ENCODE data around the gene TBX19. TPM values are rescaled to one million over a fixed set of nuclear protein-coding genes. Genes with fewer than 3 reads are reported as not detected.

The TBX19 gene
- total and polyA plus RNA-seq, 2 of the 4 experiments (the other 2 are of a cell fraction), result 0.18 to 0.89 TPM

GRCh38 chr1:168260393-168260792 is 20.3 kb upstream of the TBX19 start:
- H2AK5ac ChIP-seq (ENCODE audit: low read depth, low read length), result no peak overlapping the region
- H2AFZ ChIP-seq (replicated peaks; ENCODE audit: low read length, poor library complexity), result peak overlapping the region; percentile 43
- in situ Hi-C loops (cut with MboI; ENCODE audit: low sequenced_read_pairs) (no loop called here), intact Hi-C loops (cut with micrococcal nuclease) (no loop called here), dilution Hi-C loops (cut with HindIII; ENCODE audit: low sequenced_read_pairs, unreplicated experiment) (no loop called here)
- ChIA-PET POLR2A (ENCODE audit: unreplicated experiment) (no interaction called here), CTCF (interaction anchor here (0.6 kb wide), 1 partner anchor 656 kb away, joined by 3 read pairs; no protein-coding TSS in a partner anchor)
- H3K56ac ChIP-seq (ENCODE audit: extremely low read depth, insufficient read depth, low read length), result no peak overlapping the region
- peaks cover 3% of the 10 kb centered on the region for H3K4me1 ChIP-seq (ENCODE audit: control insufficient read depth, insufficient read depth, low read length)
- no peak overlapping the region for H3K27ac ChIP-seq (ENCODE audit: insufficient read depth, low read length)
- no peak overlapping the region for H3K18ac ChIP-seq (ENCODE audit: low read depth, low read length)
- 83% methylated on average over 2 of the region's 3 CpGs; no CpG with 5 or more reads in 1 of the 2 experiments for WGBS, 2 experiments (ENCODE audit: extremely low coverage in 2 of 2, insufficient read length in 1 of 2)
- no peaks in the 10 kb centered on the region for H3K36me3 ChIP-seq (ENCODE audit: control insufficient read depth, insufficient read depth, low read length)
- no peaks in the 10 kb centered on the region for H4K20me1 ChIP-seq (ENCODE audit: insufficient read depth, low read length)
- no peak overlapping the region for H2BK120ac ChIP-seq (ENCODE audit: low read depth, low read length)
- no peak overlapping the region for H3K4me3 ChIP-seq (ENCODE audit: insufficient read depth, low read depth, low read length)
- no peak overlapping the region for H4K8ac ChIP-seq (ENCODE audit: low read depth in 2 of 2, low read length in 2 of 2)
- H3K4me2 ChIP-seq (ENCODE audit: low read depth, low read length), result no peak overlapping the region
- H4K5ac ChIP-seq (ENCODE audit: low read depth, low read length), result no peak overlapping the region
- H3K4ac ChIP-seq (ENCODE audit: low read depth, low read length), result no peak overlapping the region
- no peaks in the 10 kb centered on the region for H3K27me3 ChIP-seq (ENCODE audit: control insufficient read depth, insufficient read depth, low read length)
- no peak overlapping the region for H3K23ac ChIP-seq (ENCODE audit: low read depth, low read length)
- H3K9me1 ChIP-seq (ENCODE audit: insufficient read depth, low read length), result peaks cover 10% of the 10 kb centered on the region
- peaks cover 3 to 11% of the 10 kb centered on the region in 2 experiments; a peak in 2 of 4 replicates for H3K79me1 ChIP-seq (ENCODE audit: low read depth in 1 of 2, low read length in 2 of 2)
- no peak overlapping the region for H2BK5ac ChIP-seq (ENCODE audit: low read depth, low read length, poor library complexity, severe bottlenecking)
- BruUV-seq (replicated peaks), result no TSS peak
- DNase-seq, result no peak
- no peak overlapping the region for H3K14ac ChIP-seq (replicated peaks; ENCODE audit: low read depth, low read length)
- peaks cover 4% of the 10 kb centered on the region for H3K9me3 ChIP-seq (ENCODE audit: control insufficient read depth, insufficient read depth, low read length)
- no peak overlapping the region for H3K9ac ChIP-seq (ENCODE audit: low read depth, low read length)
- H4K91ac ChIP-seq (ENCODE audit: insufficient read depth, low read depth, low read length), result no peak overlapping the region
- no peak overlapping the region for H2BK15ac ChIP-seq (ENCODE audit: low read depth, low read length)
- no peak overlapping the region for H2AK9ac ChIP-seq (replicated peaks; ENCODE audit: low read depth, low read length, poor library complexity)
- no peak overlapping the region for H2BK20ac ChIP-seq (ENCODE audit: low read depth, low read length)
- no peak for TF ChIP-seq RFX5 (IDR thresholded peaks at IDR 0.05; ENCODE audit: low read depth, low read length)
- TF ChIP-seq ELK1 (IDR thresholded peaks at IDR 0.05; ENCODE audit: borderline replicate concordance, low read depth, low read length), result no peak
- TF ChIP-seq CTCF (conservative IDR thresholded peaks at IDR 0.05; ENCODE audit: low read depth, low read length), result no peak
- TF ChIP-seq POLR2A (IDR thresholded peaks at IDR 0.05; ENCODE audit: low read depth, low read length), result no peak
- no peak for TF ChIP-seq RCOR1 (IDR thresholded peaks at IDR 0.05; ENCODE audit: insufficient replicate concordance, low read length)
- TF ChIP-seq FOS (IDR thresholded peaks at IDR 0.05; ENCODE audit: low read depth, low read length), result no peak
- no peak for TF ChIP-seq BHLHE40 (IDR thresholded peaks at IDR 0.05; ENCODE audit: low read depth, low read length)
- TF ChIP-seq CHD1 (IDR thresholded peaks at IDR 0.05; ENCODE audit: low read depth, low read length), result no peak
- TF ChIP-seq USF2 (IDR thresholded peaks at IDR 0.05; ENCODE audit: low read depth, low read length), result no peak
- TF ChIP-seq MAFK (IDR thresholded peaks at IDR 0.05; ENCODE audit: low read depth, low read length), result no peak
- TF ChIP-seq NFE2L2 (IDR thresholded peaks at IDR 0.05; ENCODE audit: low read depth, low read length), result no peak
- TF ChIP-seq MXI1 (IDR thresholded peaks at IDR 0.05; ENCODE audit: borderline replicate concordance, low read depth, low read length), result no peak
- no peak for TF ChIP-seq RAD21 (IDR thresholded peaks at IDR 0.05; ENCODE audit: low read length)
- no peak for TF ChIP-seq SMC3 (IDR thresholded peaks at IDR 0.05; ENCODE audit: low read depth, low read length)
- no peak for TF ChIP-seq CEBPB (IDR thresholded peaks at IDR 0.05; ENCODE audit: low read depth, low read length)
- no peak for TF ChIP-seq MAZ (IDR thresholded peaks at IDR 0.05; ENCODE audit: borderline replicate concordance, low read depth, low read length)
- ATAC-seq (ENCODE audit: low read depth), result no peak
